IPS DF 19.7 (cell line): ENCODE results near the gene LOXL1.
"Not testable (repeated sequence)": the region's sequence is repeated elsewhere in the genome, so short reads cannot be mapped to it uniquely, and the experiment has no call there.

Source experiments
- DNase-seq: peaks from one replicate; pipeline ENCODE4 v3.0.0-alpha.2; 2013; ENCODE audit warnings: low read depth, low spot score

Gene LOXL1

GRCh38 chr15:73973683-73974200 is 47.5 kb downstream of the LOXL1 start:
- DNase-seq = not testable (repeated sequence)

GRCh38 chr15:73975440-73976125 is 49.3 kb downstream of the LOXL1 start:
- not testable (repeated sequence) for DNase-seq

- DNase-seq = no peak
These were observed 52.6 kb downstream of the LOXL1 start for GRCh38 chr15:73978896-73979295.

- DNase-seq = no peak
These were observed 53.4 kb downstream of the LOXL1 start for GRCh38 chr15:73979636-73980035.

GRCh38 chr15:73981761-73982221 is 55.5 kb downstream of the LOXL1 start:
- DNase-seq = no peak

GRCh38 chr15:73982222-73982962 is 56.1 kb downstream of the LOXL1 start:
- DNase-seq = no peak

- DNase-seq = no peak
These were observed 57.0 kb downstream of the LOXL1 start for GRCh38 chr15:73983211-73983727.

GRCh38 chr15:73983773-73984172 is 57.5 kb downstream of the LOXL1 start:
- no peak for DNase-seq

GRCh38 chr15:73984208-73984979 is 58.1 kb downstream of the LOXL1 start:
- no peak for DNase-seq

GRCh38 chr15:73985101-73985873 is 59.0 kb downstream of the LOXL1 start:
- no peak for DNase-seq

GRCh38 chr15:73986055-73986775 is 60.0 kb downstream of the LOXL1 start:
- DNase-seq = no peak

- DNase-seq = no peak
These were observed 60.5 kb downstream of the LOXL1 start for GRCh38 chr15:73986776-73987056.

- no peak for DNase-seq
These were observed 61.0 kb downstream of the LOXL1 start for GRCh38 chr15:73987250-73987649.

- DNase-seq = no peak
These were observed 61.6 kb downstream of the LOXL1 start for GRCh38 chr15:73987681-73988444.

GRCh38 chr15:73988445-73988969 is 62.2 kb downstream of the LOXL1 start:
- DNase-seq = no peak

- no peak for DNase-seq
These were observed 62.9 kb downstream of the LOXL1 start for GRCh38 chr15:73989001-73989798.

- no peak for DNase-seq
These were observed 64.2 kb downstream of the LOXL1 start for GRCh38 chr15:73990250-73991005.

GRCh38 chr15:73991260-73991659 is 65.0 kb downstream of the LOXL1 start:
- DNase-seq = no peak
